Iris pigment epithelial cell (primary cell): Measurements from ENCODE around the gene RASA3.
A peak's percentile ranks its signal among the peaks of the same experiment; 100 is the strongest.

ENCODE experiments used
- DNase-seq: peaks from one replicate; pipeline ENCODE4 v3.0.0-alpha.2; 2011; ENCODE audit warnings: low read depth

RASA3 gene

GRCh38 chr13:113965968-113966884 is 166.2 kb downstream of the RASA3 start:
- DNase-seq, result no peak

- no peak for DNase-seq
Measured at GRCh38 chr13:113965383-113965874, 167.0 kb downstream of the RASA3 start.

- DNase-seq, result no peak
Measured at GRCh38 chr13:113964251-113964995, 168.0 kb downstream of the RASA3 start.

GRCh38 chr13:113963376-113963775 is 169.0 kb downstream of the RASA3 start:
- DNase-seq, result no peak

GRCh38 chr13:113962975-113963374 is 169.4 kb downstream of the RASA3 start:
- no peak for DNase-seq

- no peak for DNase-seq
Measured at GRCh38 chr13:113962386-113962785, 170.0 kb downstream of the RASA3 start.

- no peak for DNase-seq
Measured at GRCh38 chr13:113960276-113960948, 172.0 kb downstream of the RASA3 start.

- no peak for DNase-seq
Measured at GRCh38 chr13:113959198-113959597, 173.2 kb downstream of the RASA3 start.

GRCh38 chr13:113958373-113958772 is 174.1 kb downstream of the RASA3 start:
- DNase-seq, result no peak

GRCh38 chr13:113956571-113956970 is 175.9 kb downstream of the RASA3 start:
- no peak for DNase-seq

- no peak for DNase-seq
Measured at GRCh38 chr13:113955691-113956090, 176.7 kb downstream of the RASA3 start.

- DNase-seq, result no peak
Measured at GRCh38 chr13:113955235-113955634, 177.2 kb downstream of the RASA3 start.

GRCh38 chr13:113954046-113954835 is 178.2 kb downstream of the RASA3 start:
- DNase-seq, result no peak

- DNase-seq, result no peak
Measured at GRCh38 chr13:113953561-113953960, 178.9 kb downstream of the RASA3 start.

- no peak for DNase-seq
Measured at GRCh38 chr13:113952983-113953520, 179.4 kb downstream of the RASA3 start.

- no peak for DNase-seq
Measured at GRCh38 chr13:113952151-113952982, 180.1 kb downstream of the RASA3 start.

GRCh38 chr13:113951246-113951999 is 181.0 kb downstream of the RASA3 start:
- peak; percentile 73 for DNase-seq

- DNase-seq, result no peak
Measured at GRCh38 chr13:113950451-113951245, 181.8 kb downstream of the RASA3 start.

- no peak for DNase-seq
Measured at GRCh38 chr13:113949546-113949945, 182.9 kb downstream of the RASA3 start.
